ENCODE results near the gene MSX2. TPM values are rescaled to one million over a fixed set of nuclear protein-coding genes. Genes with fewer than 3 reads are reported as not detected.

Gene MSX2
- total and polyA plus RNA-seq, 2 of the 8 experiments (the other 6 are each of a cell fraction or from before 2014, with no cell fraction given) = 0.24 to 0.47 TPM

DNA sequence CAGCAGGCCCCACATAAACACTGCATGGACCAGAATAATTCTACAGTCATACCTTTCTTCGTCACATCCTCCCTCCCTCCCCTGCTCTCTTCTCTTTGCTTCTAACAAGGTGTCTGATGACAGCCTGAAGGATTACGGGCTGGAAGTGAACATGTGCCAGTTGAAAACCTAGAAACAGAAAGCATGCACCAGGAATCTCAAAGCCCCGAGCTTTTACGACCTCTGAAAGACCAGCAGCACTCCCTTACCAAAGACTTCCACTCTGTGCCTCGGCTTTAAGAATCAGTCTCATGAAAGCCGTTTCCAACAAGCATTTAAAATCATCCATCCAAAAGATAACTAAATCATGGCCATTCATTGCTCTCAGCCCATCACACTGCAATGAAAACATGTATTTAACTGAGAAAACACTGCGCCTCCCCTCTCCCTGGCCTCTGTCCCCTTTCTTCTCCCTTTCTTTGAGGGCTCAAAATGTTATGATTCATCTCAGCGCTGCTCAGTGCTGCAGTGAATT is 21.3 kb downstream of the MSX2 start:
- Histone ChIP-seq H2AFZ (ENCODE audit: low read length) (no peak overlapping the region), H3K27me3 (replicated peaks in 1 of 4; ENCODE audit: control insufficient read depth in 3 of 4, extremely low read depth in 1 of 4, insufficient read depth in 3 of 4, low read length in 3 of 4) (peaks cover 11 to 26% (median 22%) of the 10 kb centered on the region in 4 experiments)
- 79% methylated on average over 8 of the region's 8 CpGs; no CpG with 5 or more reads in 1 of the 2 experiments for WGBS, 2 experiments (ENCODE audit: extremely low coverage in 1 of 2, insufficient coverage in 1 of 2, insufficient read length in 1 of 2, insufficient replicate concordance in 2 of 2, low coverage in 1 of 2, low lambda C conversion rate in 2 of 2, missing lambda C conversion rate in 1 of 2)

More for the DNA sequence above, 21.3 kb downstream of the MSX2 start:
- Histone ChIP-seq H3K18ac (ENCODE audit: extremely low read depth, low read length) (no peak overlapping the region), H2BK5ac (ENCODE audit: low read depth, low read length) (no peak overlapping the region), H2BK120ac (replicated peaks; ENCODE audit: low read depth, low read length) (no peak overlapping the region), H4K20me1 (replicated peaks in 1 of 2; ENCODE audit: control insufficient read depth in 1 of 2, insufficient read depth in 2 of 2, low read length in 2 of 2) (no peaks in the 10 kb centered on the region), H2BK12ac (ENCODE audit: low read depth, low read length) (no peak overlapping the region; the same call in 1 of the 2 replicates), H3K23ac (ENCODE audit: insufficient read length) (no peak overlapping the region), H3K36me3 (ENCODE audit: control insufficient read depth in 2 of 4, insufficient read depth in 4 of 4, low read length in 3 of 4) (no peaks in the 10 kb centered on the region), H3K4ac (replicated peaks; ENCODE audit: insufficient read length, low read depth, low read length) (no peak overlapping the region), H3K9ac (replicated peaks in 1 of 4; ENCODE audit: extremely low read depth in 1 of 4, low read depth in 3 of 4, low read length in 3 of 4) (no peak overlapping the region), H2BK15ac (ENCODE audit: low read length) (no peak overlapping the region), H3K27ac (ENCODE audit: low read depth, low read length) (no peak overlapping the region), H4K8ac (ENCODE audit: extremely low read depth, insufficient read depth, low read length) (no peak overlapping the region), H3K4me2 (ENCODE audit: insufficient read depth in 1 of 2, low read depth in 2 of 2, low read length in 2 of 2) (no peak overlapping the region), H4K5ac (ENCODE audit: insufficient read length, low read depth, low read length) (no peak overlapping the region), H2AK5ac (ENCODE audit: low read depth, low read length) (no peak overlapping the region), H3K56ac (replicated peaks; ENCODE audit: insufficient read length, low read depth, low read length) (no peak overlapping the region), H3K9me3 (ENCODE audit: insufficient read depth in 2 of 2, low read depth in 1 of 2, low read length in 1 of 2) (no peaks in the 10 kb centered on the region), H3K4me3 (ENCODE audit: extremely low read depth in 1 of 4, insufficient read depth in 2 of 4, low read depth in 3 of 4, low read length in 4 of 4) (no peak overlapping the region), H3K4me1 (replicated peaks in 1 of 4; ENCODE audit: control insufficient read depth in 3 of 4, insufficient read depth in 4 of 4, low read length in 3 of 4) (no peaks in the 10 kb centered on the region), H3K79me1 (ENCODE audit: low read depth, low read length) (no peaks in the 10 kb centered on the region), H2BK20ac (ENCODE audit: low read length) (no peak overlapping the region), H3K23me2 (ENCODE audit: low read depth, low read length) (peaks cover 2% of the 10 kb centered on the region; the same call in 1 of the 2 replicates), H3K79me2 (ENCODE audit: control insufficient read depth in 1 of 2, insufficient read depth in 2 of 2, low read length in 2 of 2) (no peaks in the 10 kb centered on the region), H4K91ac (replicated peaks; ENCODE audit: insufficient read length, low read length) (no peak overlapping the region), H3K14ac (ENCODE audit: insufficient read length) (no peak overlapping the region)
- ChIA-PET CTCF (ENCODE audit: partially characterized antibody) (interaction anchor here (0.8 to 1.8 kb wide), 2 partner anchors 48 to 326 kb away, joined by 3 to 5 read pairs; no protein-coding TSS in a partner anchor), POLR2A (ENCODE audit: partially characterized antibody) (no interaction called here)
- TF ChIP-seq KDM5A (IDR thresholded peaks at IDR 0.05; ENCODE audit: low read length) = no peak
- TF ChIP-seq JUND (IDR thresholded peaks at IDR 0.05; ENCODE audit: low read length) = no peak
- DNase-seq (ENCODE audit: low read depth in 1 of 2, low spot score in 2 of 2) = no peak
- FAIRE-seq = no peak
